Measurements from ENCODE around the gene HOXB6.

- no peak for TF ChIP-seq CTCF (IDR thresholded peaks at IDR 0.05)
- no peak for TF ChIP-seq ZFX (IDR thresholded peaks at IDR 0.05; ENCODE audit: borderline replicate concordance)
These were observed 39.7 kb downstream of the HOXB6 start for GRCh38 chr17:48565022-48565554.

Data from 22Rv1 (cell line).